Measurements from ENCODE around the gene TRMT61A.

Gene TRMT61A

GRCh38 chr14:103535891-103536565 lies 7.0 kb downstream of the TRMT61A start:
- no peak for DNase-seq

GRCh38 chr14:103536693-103537092 lies 7.7 kb downstream of the TRMT61A start:
- no peak for DNase-seq

- no peak for DNase-seq
These were observed 8.4 kb downstream of the TRMT61A start for GRCh38 chr14:103537175-103537990.

- DNase-seq: no peak
These were observed 9.5 kb downstream of the TRMT61A start for GRCh38 chr14:103538291-103539055.

GRCh38 chr14:103539056-103539825 lies 10.2 kb downstream of the TRMT61A start:
- no peak for DNase-seq

GRCh38 chr14:103540821-103541708 lies 12.1 kb downstream of the TRMT61A start:
- DNase-seq: no peak

GRCh38 chr14:103541709-103542604 lies 13.0 kb downstream of the TRMT61A start:
- DNase-seq: no peak

GRCh38 chr14:103542605-103543088 lies 13.7 kb downstream of the TRMT61A start:
- DNase-seq: no peak

- no peak for DNase-seq
These were observed 14.1 kb downstream of the TRMT61A start for GRCh38 chr14:103543140-103543539.

GRCh38 chr14:103543721-103544387 lies 14.9 kb downstream of the TRMT61A start:
- DNase-seq: no peak

- DNase-seq: no peak
These were observed 15.6 kb downstream of the TRMT61A start for GRCh38 chr14:103544388-103545218.

- DNase-seq: no peak
These were observed 16.4 kb downstream of the TRMT61A start for GRCh38 chr14:103545219-103545914.

GRCh38 chr14:103545915-103546651 lies 17.1 kb downstream of the TRMT61A start:
- no peak for DNase-seq

- peak; percentile 32 to 42 for DNase-seq
These were observed 17.9 kb downstream of the TRMT61A start for GRCh38 chr14:103546652-103547454.

- DNase-seq: no peak
These were observed 18.5 kb downstream of the TRMT61A start for GRCh38 chr14:103547455-103547940.

GRCh38 chr14:103547941-103548462 lies 19.0 kb downstream of the TRMT61A start:
- DNase-seq: no peak
